Sigmoid colon (tissue), 4 donors: ENCODE results near the gene ACYP1.

Source experiments
- CTCF ChIP-seq, 4 experiments: fragments of 450-650 bp in 3 of 4; fragments of 200-600 bp in 1 of 4; IDR thresholded peaks; one replicate each; pipeline ENCODE4 v1.5.1; 2016 to 2019; ENCODE audit warnings: antibody characterized with exemption in 4 of 4, mild to moderate bottlenecking in 3 of 4, moderate library complexity in 2 of 4
- EP300 ChIP-seq, 4 donors: sonication (generic); formaldehyde crosslinking; IDR thresholded peaks; one replicate each; pipeline ENCODE4 v1.6.1; 2017; ENCODE audit warnings: antibody characterized with exemption in 4 of 4
- POLR2A ChIP-seq, 2 donors: fragments of 450-650 bp; IDR thresholded peaks; one replicate each; pipeline ENCODE4 v1.6.1; 2016; ENCODE audit warnings: antibody characterized with exemption in 2 of 2, mild to moderate bottlenecking in 2 of 2, moderate library complexity in 2 of 2
- POLR2AphosphoS5 ChIP-seq, 4 donors: sonication (generic); formaldehyde crosslinking; IDR thresholded peaks; one replicate each; pipeline ENCODE4 v1.6.1; 2017; ENCODE audit warnings: antibody characterized with exemption in 4 of 4

- TF ChIP-seq EP300 (IDR thresholded peaks at IDR 0.05) (no peak), CTCF (IDR thresholded peaks at IDR 0.05) (no peak), POLR2A (IDR thresholded peaks at IDR 0.05) (no peak), POLR2AphosphoS5 (IDR thresholded peaks at IDR 0.05) (no peak)
Measured at GRCh38 chr14:75013290-75013689, 50.5 kb downstream of the ACYP1 start.
